ENCODE measurements around the gene SLC39A1. TPM values are rescaled to one million over a fixed set of nuclear protein-coding genes. Genes with fewer than 3 reads are reported as not detected.
A peak's percentile ranks its signal among the peaks of the same experiment; 100 is the strongest.

Gene SLC39A1
- total and polyA plus RNA-seq, 2 donors (not counting 3 experiments of a cell fraction or from before 2014, with no cell fraction given) = 75.8 to 98.0 TPM

DNA sequence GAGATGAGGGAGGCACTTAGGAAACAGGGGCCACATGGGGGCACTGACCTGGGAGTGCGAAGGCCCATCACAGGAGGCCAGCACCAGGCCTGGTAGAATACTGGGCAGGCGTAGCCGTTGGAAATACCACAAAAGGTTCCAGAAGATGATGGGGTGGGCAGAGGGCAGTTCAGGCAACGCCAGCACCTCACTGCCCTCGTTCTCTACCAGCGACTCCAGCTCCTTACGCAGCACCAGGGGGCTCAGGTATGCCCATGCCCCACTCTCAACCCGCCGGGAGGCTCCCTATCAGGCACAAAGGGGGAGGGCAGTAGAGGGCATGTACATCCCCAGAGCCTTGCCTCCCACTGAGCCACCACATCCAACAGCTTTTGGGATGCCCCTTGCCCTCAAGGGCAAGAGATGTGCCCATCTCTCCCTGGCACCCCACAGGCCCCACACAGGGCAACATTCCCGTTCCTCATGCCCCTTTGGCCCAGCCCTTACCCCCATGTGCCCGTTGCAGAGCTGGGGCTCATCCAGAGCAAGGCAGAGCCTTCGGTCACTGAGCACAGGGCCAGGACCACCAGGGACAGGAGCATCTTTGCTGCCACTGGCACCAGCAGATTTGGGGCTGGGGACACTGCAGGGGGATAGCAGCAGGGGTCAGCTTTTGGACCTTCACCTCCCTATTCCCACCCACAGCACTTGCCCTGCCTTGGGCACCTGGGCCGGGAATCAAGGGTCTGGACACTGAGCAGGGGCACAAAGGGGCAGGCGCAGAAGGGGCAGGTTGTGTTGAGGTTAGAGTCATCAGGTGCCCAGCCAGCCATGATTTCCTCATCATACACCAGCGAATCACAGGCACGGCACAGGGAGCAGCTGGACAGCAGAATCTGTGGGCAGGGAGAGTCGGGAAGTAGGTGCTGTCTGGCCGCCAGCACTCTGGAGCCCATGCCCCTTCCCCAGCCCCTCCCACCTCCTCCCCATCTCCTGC, 30.9 kb downstream of the SLC39A1 start:
- TF ChIP-seq, protein P1, sequence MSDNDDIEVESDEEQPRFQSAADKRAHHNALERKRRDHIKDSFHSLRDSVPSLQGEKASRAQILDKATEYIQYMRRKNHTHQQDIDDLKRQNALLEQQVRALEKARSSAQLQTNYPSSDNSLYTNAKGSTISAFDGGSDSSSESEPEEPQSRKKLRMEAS (IDR thresholded peaks at IDR 0.05; ENCODE audit: insufficient read depth, insufficient read length) = no peak
- TF ChIP-seq POLR2AphosphoS5 (IDR thresholded peaks at IDR 0.05; ENCODE audit: insufficient read depth, low read depth, low read length) (no peak), EZH2 (IDR thresholded peaks at IDR 0.05; ENCODE audit: borderline replicate concordance, low read depth, low read length, severe bottlenecking) (no peak), GATA2 (IDR thresholded peaks at IDR 0.05; ENCODE audit: insufficient read depth, insufficient read length, low read depth, low read length) (no peak), MYC (IDR thresholded peaks at IDR 0.05; ENCODE audit: low read depth, low read length) (no peak), JUN (IDR thresholded peaks at IDR 0.05; ENCODE audit: borderline replicate concordance, insufficient read depth, insufficient read length, low read depth) (no peak), POLR2A (IDR thresholded peaks at IDR 0.05; ENCODE audit: low read depth, low read length) (no peak), FOS (IDR thresholded peaks at IDR 0.05; ENCODE audit: borderline replicate concordance, insufficient read depth, low read length) (no peak)
- TF ChIP-seq, protein P2, sequence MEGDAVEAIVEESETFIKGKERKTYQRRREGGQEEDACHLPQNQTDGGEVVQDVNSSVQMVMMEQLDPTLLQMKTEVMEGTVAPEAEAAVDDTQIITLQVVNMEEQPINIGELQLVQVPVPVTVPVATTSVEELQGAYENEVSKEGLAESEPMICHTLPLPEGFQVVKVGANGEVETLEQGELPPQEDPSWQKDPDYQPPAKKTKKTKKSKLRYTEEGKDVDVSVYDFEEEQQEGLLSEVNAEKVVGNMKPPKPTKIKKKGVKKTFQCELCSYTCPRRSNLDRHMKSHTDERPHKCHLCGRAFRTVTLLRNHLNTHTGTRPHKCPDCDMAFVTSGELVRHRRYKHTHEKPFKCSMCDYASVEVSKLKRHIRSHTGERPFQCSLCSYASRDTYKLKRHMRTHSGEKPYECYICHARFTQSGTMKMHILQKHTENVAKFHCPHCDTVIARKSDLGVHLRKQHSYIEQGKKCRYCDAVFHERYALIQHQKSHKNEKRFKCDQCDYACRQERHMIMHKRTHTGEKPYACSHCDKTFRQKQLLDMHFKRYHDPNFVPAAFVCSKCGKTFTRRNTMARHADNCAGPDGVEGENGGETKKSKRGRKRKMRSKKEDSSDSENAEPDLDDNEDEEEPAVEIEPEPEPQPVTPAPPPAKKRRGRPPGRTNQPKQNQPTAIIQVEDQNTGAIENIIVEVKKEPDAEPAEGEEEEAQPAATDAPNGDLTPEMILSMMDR (IDR thresholded peaks at IDR 0.05; ENCODE audit: extremely low read depth in 1 of 2, insufficient read depth in 1 of 2, low read depth in 1 of 2, low read length in 2 of 2) = no peak
- H2AFZ ChIP-seq (ENCODE audit: low read depth, low read length) = no peak overlapping the region
- intact Hi-C loops (cut with micrococcal nuclease) (no loop called here), dilution Hi-C loops (cut with MboI; ENCODE audit: extremely low pct_ligation_motif_present, low sequenced_read_pairs) (no loop called here)
- H3K9me3 ChIP-seq (replicated peaks; ENCODE audit: control insufficient read depth, insufficient read depth, low read length) = no peaks in the 10 kb centered on the region
- no peaks in the 10 kb centered on the region for H3K27me3 ChIP-seq (ENCODE audit: control insufficient read depth in 2 of 2, insufficient read depth in 2 of 2, low read length in 2 of 2)
- peaks cover 15% of the 10 kb centered on the region for H3K4me1 ChIP-seq (ENCODE audit: control insufficient read depth, extremely low read depth, insufficient read depth, low read length)
- no peaks in the 10 kb centered on the region for H3K9me1 ChIP-seq (replicated peaks; ENCODE audit: control insufficient read depth, extremely low read depth, insufficient read depth, low read length)
- POLR2A ChIA-PET = no interaction called here
- no peaks in the 10 kb centered on the region for H4K20me1 ChIP-seq (replicated peaks; ENCODE audit: control insufficient read depth, extremely low read depth, insufficient read depth, low read length)
- no peak overlapping the region for H3K4me2 ChIP-seq (ENCODE audit: insufficient read depth, low read length)
- FAIRE-seq (no peak), DNase-seq (ENCODE audit: low read depth, low spot score) (no peak)
- H3K9ac ChIP-seq (replicated peaks; ENCODE audit: extremely low read depth, insufficient read depth, low read length) = no peak overlapping the region
- no peak overlapping the region for H3K27ac ChIP-seq (ENCODE audit: insufficient read depth, low read depth, low read length)
- TSS peak; percentile 4 for BruUV-seq (replicated peaks)
- CTCF ChIA-PET = interaction anchor here (0.5 to 0.7 kb wide), 2 partner anchors 8 to 14 kb away, joined by 3 read pairs; partner anchors contain the start of gene DENND4B
- peaks cover 5 to 40% of the 10 kb centered on the region in 2 experiments for H3K36me3 ChIP-seq (ENCODE audit: control insufficient read depth in 2 of 2, extremely low read depth in 1 of 2, insufficient read depth in 2 of 2, low read length in 2 of 2)
- H3K4me3 ChIP-seq (replicated peaks in 1 of 3; ENCODE audit: insufficient read depth in 1 of 3, low read depth in 1 of 3, low read length in 3 of 3) = no peak overlapping the region
- no peaks in the 10 kb centered on the region for H3K79me2 ChIP-seq (ENCODE audit: control insufficient read depth, insufficient read depth, low read length)
